HG03439 (cell line): Measurements from ENCODE around the gene CASP7.

Experiments used
- ATAC-seq: cut with Tn5 transposase; IDR thresholded peaks from one replicate; pipeline ENCODE4 v1.9.1; 2021; ENCODE audit warnings: mild to moderate bottlenecking, moderate library complexity; ENCODE audit not compliant: unreplicated experiment

The CASP7 gene

GRCh38 chr10:113711142-113711541 lies 31.4 kb downstream of the CASP7 start:
- no peak for ATAC-seq

- ATAC-seq: no peak
These were observed 32.3 kb downstream of the CASP7 start for GRCh38 chr10:113712024-113712423.

GRCh38 chr10:113712755-113713639 lies 33.3 kb downstream of the CASP7 start:
- no peak for ATAC-seq

- ATAC-seq: no peak
These were observed 33.9 kb downstream of the CASP7 start for GRCh38 chr10:113713640-113713982.

DNA sequence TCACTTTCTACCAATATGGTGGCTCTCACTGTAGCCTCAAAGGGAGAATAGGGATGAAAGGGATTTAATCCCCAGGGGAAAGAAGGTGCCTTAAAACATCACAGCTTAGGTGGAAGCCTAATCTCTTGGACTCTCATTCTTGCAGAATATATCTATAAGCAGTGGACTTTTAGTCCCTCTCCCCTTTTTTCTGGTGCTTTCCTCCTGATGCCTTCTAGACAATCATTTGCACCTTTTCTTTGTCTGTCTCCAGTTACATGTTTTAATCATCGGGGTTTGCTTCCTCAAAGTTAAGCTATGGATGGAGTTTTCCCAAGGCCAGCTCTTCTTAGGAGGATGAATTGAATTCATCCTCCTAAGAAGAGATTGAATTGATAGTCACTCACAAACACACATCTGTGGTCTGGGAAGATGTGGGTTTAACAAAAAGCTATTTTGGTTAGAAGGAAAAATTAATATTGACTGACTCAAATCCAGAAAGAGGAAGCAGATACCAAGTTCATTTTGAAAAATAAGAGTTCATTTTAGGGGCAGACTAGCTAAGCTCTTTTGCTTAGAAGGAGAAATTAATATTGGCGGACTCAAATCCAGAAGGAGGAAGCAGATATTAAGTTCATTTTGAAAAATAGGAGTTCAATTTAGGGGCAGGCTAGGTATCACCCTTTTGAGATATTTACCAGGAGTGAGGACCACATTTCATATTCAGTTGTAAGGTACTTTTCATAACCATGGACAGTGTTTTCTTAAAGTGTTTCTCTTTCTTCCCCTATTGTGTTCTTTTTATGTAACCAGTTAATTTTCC lies 36.6 kb downstream of the CASP7 start:
- ATAC-seq: no peak

- no peak for ATAC-seq
These were observed 39.5 kb downstream of the CASP7 start for GRCh38 chr10:113718969-113719822.

- ATAC-seq: no peak
These were observed 40.7 kb downstream of the CASP7 start for GRCh38 chr10:113720386-113720785.

- ATAC-seq: no peak
These were observed 52.6 kb downstream of the CASP7 start for GRCh38 chr10:113732160-113732881.

DNA sequence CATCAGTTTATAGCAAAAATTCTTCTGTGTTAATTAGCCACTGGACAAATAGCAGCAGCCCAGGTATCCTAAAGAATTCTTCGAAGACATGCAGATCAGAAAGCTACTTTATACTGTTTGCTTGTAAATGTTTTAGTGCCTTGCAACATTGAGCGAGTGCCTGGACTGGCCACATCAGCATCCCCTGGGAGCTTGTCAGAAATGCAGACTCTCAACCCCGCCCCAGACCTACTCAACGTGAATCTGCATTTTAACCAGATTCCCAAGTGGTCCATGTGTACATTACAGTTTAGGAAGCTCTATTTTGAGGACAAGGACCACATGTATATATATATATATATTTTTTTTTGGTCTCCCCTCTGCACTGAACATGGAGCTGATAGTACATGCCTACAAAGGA lies 53.3 kb downstream of the CASP7 start:
- no peak for ATAC-seq

DNA sequence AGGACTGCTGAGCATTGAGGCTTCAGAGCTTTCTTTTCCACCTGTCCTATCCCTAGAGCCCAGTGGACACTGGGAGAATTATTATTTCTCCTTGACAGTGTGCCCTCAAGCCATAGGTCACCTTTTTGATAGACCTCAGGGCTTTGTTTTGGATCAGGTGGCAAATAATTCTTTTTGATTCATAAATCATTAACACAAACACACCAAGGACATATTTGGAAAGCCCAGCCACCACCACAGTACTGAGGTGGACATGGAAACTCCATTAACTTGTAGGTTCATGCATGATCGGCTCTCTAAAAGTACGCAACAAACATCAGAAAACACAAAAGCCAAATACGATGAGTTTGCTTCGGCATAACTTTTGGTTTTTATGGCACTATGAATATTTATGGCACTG lies 53.9 kb downstream of the CASP7 start:
- ATAC-seq: no peak

- no peak for ATAC-seq
These were observed 56.2 kb downstream of the CASP7 start for GRCh38 chr10:113735913-113736312.

DNA sequence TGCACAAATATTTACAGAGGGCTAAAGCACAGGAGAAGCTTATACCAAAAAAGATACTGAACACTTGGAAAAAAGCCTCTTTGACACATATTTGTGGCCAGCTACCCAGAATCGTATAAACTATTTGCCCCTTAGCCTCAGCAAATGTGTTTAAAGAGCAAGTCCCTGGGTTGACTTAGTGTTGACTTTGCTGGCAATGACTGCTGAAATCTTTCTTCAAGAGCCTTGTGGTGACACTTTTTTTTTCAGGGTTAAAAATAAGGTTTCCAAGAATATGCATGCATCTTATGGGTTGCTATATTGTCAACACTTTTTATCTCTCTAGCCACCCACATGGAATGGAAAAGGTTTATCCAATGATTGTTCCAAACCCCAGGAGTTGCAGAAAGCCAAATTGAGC lies 56.9 kb downstream of the CASP7 start:
- no peak for ATAC-seq

DNA sequence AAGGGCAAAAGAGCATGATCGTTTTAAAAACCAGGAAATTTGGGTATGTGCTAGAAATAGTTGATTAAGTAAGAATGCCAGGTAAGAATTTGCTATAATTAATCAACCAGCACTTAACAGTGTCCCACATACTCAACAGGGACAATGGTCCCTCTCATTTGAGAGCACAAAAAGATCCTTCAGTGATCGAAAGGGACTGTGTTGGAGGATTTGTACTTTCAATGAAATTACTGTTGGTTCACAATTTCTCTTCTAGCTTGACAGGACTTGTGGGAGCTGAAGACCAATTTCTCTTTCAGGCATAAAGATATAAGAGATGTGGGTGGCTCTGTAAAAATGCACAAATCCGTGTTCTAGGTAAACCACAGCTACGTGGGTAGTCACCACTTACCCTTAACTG lies 59.3 kb downstream of the CASP7 start:
- no peak for ATAC-seq

GRCh38 chr10:113739577-113739976 lies 59.9 kb downstream of the CASP7 start:
- no peak for ATAC-seq

GRCh38 chr10:113740850-113741249 lies 61.1 kb downstream of the CASP7 start:
- no peak for ATAC-seq

DNA sequence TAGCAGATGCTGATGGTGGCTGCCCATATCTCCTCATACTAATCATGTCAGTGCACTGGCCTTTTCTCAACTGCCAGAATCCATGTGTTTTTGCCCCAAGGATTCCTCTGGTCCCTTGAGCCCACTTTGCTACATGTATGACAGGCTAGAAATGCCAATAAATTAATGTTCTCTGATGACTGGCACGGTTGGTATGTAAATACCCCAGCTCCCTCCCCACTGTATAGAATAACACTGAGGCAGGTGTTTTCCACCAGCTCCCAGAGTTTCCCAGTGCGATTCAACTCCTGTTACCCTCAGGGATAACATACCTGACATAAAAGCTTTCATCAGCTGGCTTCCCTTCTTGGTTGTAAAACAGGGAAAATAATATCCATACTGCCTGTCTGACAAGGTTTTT lies 62.8 kb downstream of the CASP7 start:
- ATAC-seq: no peak

- ATAC-seq: no peak
These were observed 63.9 kb downstream of the CASP7 start for GRCh38 chr10:113743594-113743993.

DNA sequence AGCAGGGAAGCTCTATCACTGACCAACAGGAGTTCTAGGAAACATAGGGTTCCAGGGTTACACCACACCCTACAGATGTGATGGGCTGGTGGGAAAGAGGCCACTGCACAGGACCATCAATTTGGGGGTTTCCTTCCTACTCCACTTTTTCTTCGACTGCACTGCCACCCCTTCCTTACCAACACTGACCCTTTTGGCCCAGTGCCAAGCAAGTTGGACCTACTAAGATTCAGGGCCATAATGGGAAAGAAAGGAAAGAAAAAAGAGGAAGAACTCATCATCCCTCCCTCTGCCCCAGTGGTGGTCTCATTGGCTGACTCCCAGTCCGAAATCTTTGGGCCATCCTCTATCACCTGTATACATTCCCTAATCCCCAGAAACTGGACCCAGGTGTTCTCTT lies 65.7 kb downstream of the CASP7 start:
- no peak for ATAC-seq

GRCh38 chr10:113746217-113746957 lies 66.7 kb downstream of the CASP7 start:
- ATAC-seq: no peak

DNA sequence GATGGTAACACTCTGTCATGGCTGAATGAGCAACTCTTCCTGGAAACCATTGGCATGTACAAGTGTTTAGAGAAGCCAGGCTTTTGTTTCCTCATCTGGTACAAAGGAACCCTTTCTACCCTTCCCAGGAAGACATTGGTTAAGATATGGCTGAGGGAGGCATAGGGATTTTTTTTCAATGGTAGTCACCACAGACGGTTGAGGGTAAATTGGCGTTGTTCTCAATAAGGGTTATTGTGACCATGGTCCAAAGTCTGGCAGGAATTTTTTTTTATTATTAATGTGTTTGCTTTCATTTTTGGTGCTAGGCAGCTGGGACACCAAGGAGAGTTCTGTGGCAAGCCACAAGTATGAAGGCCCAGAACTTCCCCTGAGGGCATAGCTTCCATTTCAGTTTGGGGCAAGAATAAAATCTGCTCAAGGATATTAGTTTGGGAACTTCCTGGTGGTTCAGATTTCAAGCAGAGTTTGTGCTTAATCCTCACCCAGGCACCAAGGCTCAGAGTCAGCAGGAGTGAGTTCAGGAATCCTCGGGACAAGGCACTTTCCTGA lies 71.5 kb downstream of the CASP7 start, which contains the start of gene PLEKHS1:
Gene PLEKHS1 (plus strand): TSS at position 502 of the 552 bp plus-strand sequence. CDS start 3,596 bp downstream, outside the sequence.
- no peak for ATAC-seq
